ENCODE results near the gene CLDN10.

Gene CLDN10

DNA sequence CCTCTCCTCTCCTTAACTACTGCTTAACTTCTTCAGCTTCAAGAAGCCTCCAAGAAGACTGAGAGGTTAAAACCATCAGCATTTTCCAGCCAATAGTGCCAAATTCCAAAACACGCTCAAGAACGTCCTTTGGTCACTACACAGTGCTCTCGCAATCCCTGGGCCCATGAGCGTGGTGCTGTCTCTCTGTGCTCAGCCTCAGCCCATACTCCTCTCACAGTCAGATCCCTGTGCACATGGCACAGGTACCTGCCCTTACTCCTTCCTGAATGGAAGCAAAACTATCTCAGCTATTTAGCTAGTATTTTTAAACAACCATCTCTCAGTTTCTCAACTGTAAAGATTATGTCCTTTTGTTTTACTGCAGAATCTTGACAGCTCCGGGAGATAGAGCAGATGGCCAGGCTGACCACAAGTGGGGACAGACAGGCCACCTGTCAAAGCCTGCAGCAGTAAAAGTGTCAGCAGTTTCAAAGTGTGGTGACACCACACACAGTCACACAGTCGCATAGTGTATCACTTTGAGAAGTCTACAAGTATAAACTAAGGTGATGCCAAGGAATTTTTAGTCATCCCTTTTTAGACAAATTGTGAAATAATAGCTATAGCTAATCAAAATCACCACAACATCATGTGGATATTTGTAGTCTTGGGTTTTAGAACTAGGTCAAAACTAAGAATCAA is 56.3 kb downstream of the CLDN10 start:
- Histone ChIP-seq H2AFZ (ENCODE audit: low read depth, low read length) (no peak overlapping the region), H3K4me1 (ENCODE audit: low read length) (no peaks in the 10 kb centered on the region), H3K9me3 (ENCODE audit: insufficient read depth, low read length) (no peaks in the 10 kb centered on the region), H3K4me2 (ENCODE audit: low read length) (no peak overlapping the region), H4K20me1 (ENCODE audit: insufficient read depth, low read length) (no peaks in the 10 kb centered on the region), H3K36me3 (replicated peaks; ENCODE audit: low read depth, low read length) (no peaks in the 10 kb centered on the region), H3K4me3 (ENCODE audit: low read length) (no peak overlapping the region), H3K27ac (ENCODE audit: low read length) (no peak overlapping the region), H3K9ac (ENCODE audit: low read length) (no peak overlapping the region), H3K27me3 (ENCODE audit: low read depth, low read length) (peaks cover 29% of the 10 kb centered on the region), H3K79me2 (ENCODE audit: low read length) (no peaks in the 10 kb centered on the region)
- no peak for TF ChIP-seq EZH2phosphoT487 (IDR thresholded peaks at IDR 0.05; ENCODE audit: low read depth)
- TF ChIP-seq, protein P1, sequence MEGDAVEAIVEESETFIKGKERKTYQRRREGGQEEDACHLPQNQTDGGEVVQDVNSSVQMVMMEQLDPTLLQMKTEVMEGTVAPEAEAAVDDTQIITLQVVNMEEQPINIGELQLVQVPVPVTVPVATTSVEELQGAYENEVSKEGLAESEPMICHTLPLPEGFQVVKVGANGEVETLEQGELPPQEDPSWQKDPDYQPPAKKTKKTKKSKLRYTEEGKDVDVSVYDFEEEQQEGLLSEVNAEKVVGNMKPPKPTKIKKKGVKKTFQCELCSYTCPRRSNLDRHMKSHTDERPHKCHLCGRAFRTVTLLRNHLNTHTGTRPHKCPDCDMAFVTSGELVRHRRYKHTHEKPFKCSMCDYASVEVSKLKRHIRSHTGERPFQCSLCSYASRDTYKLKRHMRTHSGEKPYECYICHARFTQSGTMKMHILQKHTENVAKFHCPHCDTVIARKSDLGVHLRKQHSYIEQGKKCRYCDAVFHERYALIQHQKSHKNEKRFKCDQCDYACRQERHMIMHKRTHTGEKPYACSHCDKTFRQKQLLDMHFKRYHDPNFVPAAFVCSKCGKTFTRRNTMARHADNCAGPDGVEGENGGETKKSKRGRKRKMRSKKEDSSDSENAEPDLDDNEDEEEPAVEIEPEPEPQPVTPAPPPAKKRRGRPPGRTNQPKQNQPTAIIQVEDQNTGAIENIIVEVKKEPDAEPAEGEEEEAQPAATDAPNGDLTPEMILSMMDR (IDR thresholded peaks at IDR 0.05; ENCODE audit: low read depth, low read length) = no peak

DNA sequence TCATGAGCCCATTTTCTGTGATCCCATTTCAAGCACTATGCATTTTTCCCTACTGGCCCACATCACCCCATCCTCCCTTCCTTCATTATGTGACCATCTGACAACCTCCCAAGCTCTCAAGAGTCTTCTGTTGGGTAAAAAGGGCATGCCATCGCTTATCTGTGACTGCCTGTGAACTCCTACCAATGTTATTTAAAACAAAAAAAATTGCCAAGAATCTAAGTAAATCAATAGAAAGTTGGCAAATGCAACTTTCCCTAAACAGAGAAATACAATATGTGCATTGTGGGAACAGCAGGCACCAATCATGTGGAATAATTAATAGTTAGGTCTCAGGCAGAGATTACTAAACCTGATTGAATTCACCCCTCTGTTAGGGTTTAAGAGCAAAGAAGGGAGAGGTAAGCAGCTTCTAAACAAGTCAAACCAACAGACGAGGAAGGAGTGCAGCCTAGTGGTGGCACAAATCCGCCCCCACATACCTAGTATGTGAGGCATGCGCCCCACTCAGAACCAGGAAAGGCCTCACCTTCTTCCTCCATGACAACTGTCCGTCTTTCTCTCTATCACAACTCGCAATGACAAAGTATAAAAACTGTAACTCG is 62.2 kb downstream of the CLDN10 start:
- Histone ChIP-seq H4K20me1 (ENCODE audit: insufficient read depth, low read length) (no peaks in the 10 kb centered on the region), H3K4me3 (ENCODE audit: low read length) (no peak overlapping the region), H3K79me2 (ENCODE audit: low read length) (no peaks in the 10 kb centered on the region), H3K4me2 (ENCODE audit: low read length) (no peak overlapping the region), H3K27me3 (ENCODE audit: low read depth, low read length) (0 out of 2 replicates have a peak, but pooled peaks cover 4% of the 10 kb centered on the region), H3K9ac (ENCODE audit: low read length) (no peak overlapping the region), H3K36me3 (replicated peaks; ENCODE audit: low read depth, low read length) (no peaks in the 10 kb centered on the region), H2AFZ (ENCODE audit: low read depth, low read length) (no peak overlapping the region), H3K4me1 (ENCODE audit: low read length) (peaks cover 1% of the 10 kb centered on the region), H3K9me3 (ENCODE audit: insufficient read depth, low read length) (no peaks in the 10 kb centered on the region), H3K27ac (ENCODE audit: low read length) (no peak overlapping the region)
- TF ChIP-seq EZH2phosphoT487 (IDR thresholded peaks at IDR 0.05; ENCODE audit: low read depth) = no peak
- TF ChIP-seq, protein P1 (IDR thresholded peaks at IDR 0.05; ENCODE audit: low read depth, low read length) = no peak

DNA sequence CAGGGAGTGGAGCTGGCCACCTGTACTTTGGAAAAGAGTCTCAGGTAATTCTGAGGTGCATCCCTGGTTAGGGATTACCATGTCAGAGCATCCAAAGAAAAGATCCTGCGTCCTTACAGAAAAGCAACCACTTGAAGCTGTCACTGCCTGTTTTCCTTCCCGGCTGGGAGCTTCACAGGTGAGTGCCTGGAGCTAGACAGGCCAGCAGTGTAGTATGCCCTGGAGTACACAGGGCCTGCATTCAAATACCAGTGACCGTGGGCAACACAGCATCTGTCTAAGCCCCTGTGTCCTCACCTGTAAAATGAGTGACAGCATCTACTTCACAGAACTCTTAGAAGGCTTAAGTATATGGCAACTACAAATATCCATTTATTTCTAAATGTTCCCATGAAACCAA is 63.0 kb downstream of the CLDN10 start:
- Histone ChIP-seq H3K79me2 (ENCODE audit: low read length) (no peaks in the 10 kb centered on the region), H3K27ac (ENCODE audit: low read length) (no peak overlapping the region), H3K36me3 (replicated peaks; ENCODE audit: low read depth, low read length) (no peaks in the 10 kb centered on the region), H3K27me3 (ENCODE audit: low read depth, low read length) (0 out of 2 replicates have a peak, but pooled peaks cover 3% of the 10 kb centered on the region), H3K9me3 (ENCODE audit: insufficient read depth, low read length) (no peaks in the 10 kb centered on the region), H3K4me2 (ENCODE audit: low read length) (no peak overlapping the region), H2AFZ (ENCODE audit: low read depth, low read length) (no peak overlapping the region), H3K9ac (ENCODE audit: low read length) (no peak overlapping the region), H3K4me3 (ENCODE audit: low read length) (no peak overlapping the region), H3K4me1 (ENCODE audit: low read length) (peaks cover 6% of the 10 kb centered on the region), H4K20me1 (ENCODE audit: insufficient read depth, low read length) (no peaks in the 10 kb centered on the region)
- no peak for TF ChIP-seq EZH2phosphoT487 (IDR thresholded peaks at IDR 0.05; ENCODE audit: low read depth)
- TF ChIP-seq, protein P1 (IDR thresholded peaks at IDR 0.05; ENCODE audit: low read depth, low read length) = no peak

DNA sequence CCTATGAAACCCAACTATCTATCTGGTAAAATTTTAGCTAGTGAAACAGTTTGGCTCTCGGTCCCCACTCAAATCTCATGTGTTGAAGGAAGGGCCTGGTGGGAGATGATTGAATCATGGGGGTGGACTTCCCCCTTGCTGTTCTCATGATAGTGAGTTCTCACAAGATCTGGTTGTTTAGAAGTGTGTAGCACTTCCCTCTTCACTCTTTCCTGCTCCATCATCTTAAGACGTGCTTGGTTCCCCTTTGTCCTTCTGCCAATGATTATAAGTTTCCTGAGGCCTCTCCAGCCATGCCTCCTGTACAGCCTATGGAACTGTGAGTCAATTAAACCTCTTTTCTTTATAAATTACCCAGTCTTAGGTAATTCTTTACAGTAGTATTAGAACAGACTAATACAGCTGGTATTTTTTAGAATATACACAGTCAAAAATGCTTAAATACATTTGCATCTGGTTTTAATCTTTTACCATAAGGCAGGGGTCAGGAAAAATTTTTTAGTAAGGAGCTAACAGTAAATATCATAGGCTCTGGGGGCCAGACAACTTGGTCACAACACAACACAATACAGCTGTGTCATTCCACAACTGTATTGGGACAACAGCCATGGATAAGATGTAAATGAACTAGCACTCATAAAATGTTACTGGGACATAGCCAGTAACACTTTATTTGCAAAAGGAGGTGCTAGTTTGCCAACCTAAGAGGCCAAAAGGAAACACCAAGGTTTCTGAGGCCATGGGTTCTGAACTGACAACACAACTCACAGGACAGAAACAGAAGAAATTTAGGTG is 67.7 kb downstream of the CLDN10 start:
- no peak for TF ChIP-seq EZH2phosphoT487 (IDR thresholded peaks at IDR 0.05; ENCODE audit: low read depth)
- TF ChIP-seq, protein P1 (IDR thresholded peaks at IDR 0.05; ENCODE audit: low read depth, low read length) = no peak
- Histone ChIP-seq H3K4me3 (ENCODE audit: low read length) (no peak overlapping the region), H3K27me3 (ENCODE audit: low read depth, low read length) (no peaks in the 10 kb centered on the region), H3K9ac (ENCODE audit: low read length) (no peak overlapping the region), H3K36me3 (replicated peaks; ENCODE audit: low read depth, low read length) (no peaks in the 10 kb centered on the region), H3K79me2 (ENCODE audit: low read length) (no peaks in the 10 kb centered on the region), H4K20me1 (ENCODE audit: insufficient read depth, low read length) (no peaks in the 10 kb centered on the region), H3K9me3 (ENCODE audit: insufficient read depth, low read length) (no peaks in the 10 kb centered on the region), H3K4me2 (ENCODE audit: low read length) (no peak overlapping the region), H3K27ac (ENCODE audit: low read length) (no peak overlapping the region), H3K4me1 (ENCODE audit: low read length) (peaks cover 11% of the 10 kb centered on the region), H2AFZ (ENCODE audit: low read depth, low read length) (no peak overlapping the region)

Measured in OCI-LY3 (cell line).